WERI-Rb-1 (cell line): Measurements from ENCODE around the gene DMRTA2.

Experiments
- DNase-seq: peaks from one replicate; pipeline ENCODE4 v3.0.0-alpha.2; 2020
- H3K27ac ChIP-seq: fragments of 250-450 bp; sonication (Bioruptor Pico); 2 replicates; pipeline ENCODE4 v1.5.1; 2020; ENCODE audit warnings: mild to moderate bottlenecking, moderate library complexity
- H3K27me3 ChIP-seq: fragments of 250-450 bp; sonication (Bioruptor Pico); 2 replicates; pipeline ENCODE4 v1.5.1; 2021; ENCODE audit warnings: mild to moderate bottlenecking, low read depth, moderate library complexity; ENCODE audit not compliant: insufficient read depth, severe bottlenecking
- H3K36me3 ChIP-seq: fragments of 250-450 bp; sonication (Bioruptor Pico); 2 replicates; pipeline ENCODE4 v1.5.1; 2020; ENCODE audit warnings: mild to moderate bottlenecking, moderate library complexity
- H3K4me3 ChIP-seq: 2 replicates; pipeline ENCODE4 v1.5.1; 2011; ENCODE audit warnings: low read depth, mild to moderate bottlenecking, control low read depth, low read length
- H3K9me3 ChIP-seq: fragments of 250-450 bp; sonication (Bioruptor Pico); 2 replicates; pipeline ENCODE4 v1.5.1; 2021; ENCODE audit warnings: mild to moderate bottlenecking, moderate library complexity; ENCODE audit not compliant: severe bottlenecking
- CTCF ChIP-seq: IDR thresholded peaks from 2 replicates; pipeline ENCODE4 v1.5.1; 2011; ENCODE audit warnings: low read depth, mild to moderate bottlenecking, control low read depth, inconsistent platforms, low read length

Gene DMRTA2

GRCh38 chr1:50425376-50426107 is 2.3 kb upstream of the DMRTA2 start:
- peaks cover 59% of the 10 kb centered on the region for H3K27me3 ChIP-seq
- no peaks in the 10 kb centered on the region for H3K36me3 ChIP-seq
- H3K9me3 ChIP-seq: peaks cover 7% of the 10 kb centered on the region
- no peak for DNase-seq
- no peak overlapping the region for H3K27ac ChIP-seq
- peak; percentile 30 for TF ChIP-seq CTCF
- no peak overlapping the region for H3K4me3 ChIP-seq

- Histone ChIP-seq H3K27ac (no peak overlapping the region), H3K4me3 (no peak overlapping the region), H3K9me3 (peaks cover 7% of the 10 kb centered on the region), H3K27me3 (peaks cover 55% of the 10 kb centered on the region), H3K36me3 (no peaks in the 10 kb centered on the region)
- TF ChIP-seq CTCF: no peak
- no peak for DNase-seq
Measured at GRCh38 chr1:50424884-50425375, 1.7 kb upstream of the DMRTA2 start.

- Histone ChIP-seq H3K9me3 (peaks cover 7% of the 10 kb centered on the region), H3K27ac (no peak overlapping the region), H3K36me3 (no peaks in the 10 kb centered on the region), H3K4me3 (peak overlapping the region; percentile 51), H3K27me3 (peaks cover 57% of the 10 kb centered on the region)
- no peak for TF ChIP-seq CTCF
- DNase-seq: no peak
Measured at GRCh38 chr1:50424045-50424883, 1.0 kb upstream of the DMRTA2 start.

- peaks cover 7% of the 10 kb centered on the region for H3K9me3 ChIP-seq
- H3K36me3 ChIP-seq: no peaks in the 10 kb centered on the region
- H3K27ac ChIP-seq: no peak overlapping the region
- peak; percentile 40 for DNase-seq
- no peak for TF ChIP-seq CTCF
- H3K27me3 ChIP-seq: peaks cover 55% of the 10 kb centered on the region
- H3K4me3 ChIP-seq: peak overlapping the region; percentile 51
Measured at GRCh38 chr1:50423670-50424000, 392 bp upstream of the DMRTA2 start.

GRCh38 chr1:50422675-50422945 is 633 bp downstream of the DMRTA2 start:
- TF ChIP-seq CTCF: no peak
- H3K27me3 ChIP-seq: peaks cover 55% of the 10 kb centered on the region
- H3K36me3 ChIP-seq: no peaks in the 10 kb centered on the region
- peak overlapping the region; percentile 51 for H3K4me3 ChIP-seq
- no peak for DNase-seq
- H3K9me3 ChIP-seq: peaks cover 7% of the 10 kb centered on the region
- H3K27ac ChIP-seq: no peak overlapping the region
